ENCODE results near the gene APOBEC4.

GRCh38 chr1:183651612-183652011 lies 1.5 kb downstream of the APOBEC4 start:
- TF ChIP-seq ZNF274 (IDR thresholded peaks at IDR 0.05; ENCODE audit: low read depth, low read length) (no peak), YY1 (IDR thresholded peaks at IDR 0.05; ENCODE audit: insufficient read depth, insufficient read length) (no peak), SUZ12 (IDR thresholded peaks at IDR 0.05; ENCODE audit: extremely low read depth, insufficient read depth, insufficient read length) (no peak)
